ENCODE measurements around the gene C11orf24. TPM values are rescaled to one million over a fixed set of nuclear protein-coding genes. Genes with fewer than 3 reads are reported as not detected.

The C11orf24 gene
- total and polyA plus RNA-seq, 2 of the 8 experiments (the other 6 are each of a cell fraction or from before 2014, with no cell fraction given), result 45.4 to 51.7 TPM

DNA sequence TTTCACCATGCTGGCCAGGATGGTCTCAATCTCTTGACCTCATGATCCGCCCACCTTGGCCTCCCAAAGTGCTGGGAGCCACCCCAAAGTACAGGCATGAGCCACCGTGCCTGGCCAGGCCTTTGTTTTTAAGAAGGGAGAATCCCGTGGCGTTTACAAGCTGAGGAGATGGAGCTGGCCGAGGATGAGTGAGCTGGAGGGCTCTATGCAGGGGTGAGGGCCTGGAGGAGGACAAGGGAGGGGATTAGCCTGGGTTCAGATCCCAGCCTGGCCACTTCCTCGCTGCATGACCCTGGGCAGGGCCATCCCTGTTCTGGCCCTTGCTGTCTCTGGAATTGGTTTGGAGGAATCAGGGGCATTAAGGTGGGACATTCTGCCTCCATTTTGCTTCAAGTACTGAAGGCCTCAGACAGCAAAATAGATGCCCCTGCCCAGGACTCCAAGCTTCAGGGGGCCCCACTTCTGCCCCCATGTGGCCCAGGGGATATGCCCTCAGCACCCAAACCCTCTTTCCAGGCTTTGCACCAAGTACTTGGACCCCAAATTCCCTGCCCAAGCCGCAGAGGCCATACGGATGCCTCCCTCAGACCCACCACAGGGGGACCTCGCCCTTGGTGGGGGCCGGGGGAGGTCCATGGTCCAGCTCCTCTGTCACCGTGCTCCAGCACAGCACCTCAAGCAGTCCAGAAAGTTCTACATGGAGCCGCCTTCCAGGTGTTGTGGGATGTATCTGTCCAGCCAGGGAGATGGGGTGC lies 28.5 kb upstream of the C11orf24 start:
- no peak overlapping the region for H3K4me2 ChIP-seq (ENCODE audit: insufficient read depth in 1 of 2, low read depth in 2 of 2, low read length in 2 of 2)
- H2BK20ac ChIP-seq (ENCODE audit: low read length), result no peak overlapping the region
- H2BK120ac ChIP-seq (replicated peaks; ENCODE audit: low read depth, low read length), result no peak overlapping the region
- no peak overlapping the region for H4K8ac ChIP-seq (ENCODE audit: extremely low read depth, insufficient read depth, low read length)
- no peak overlapping the region for H3K4ac ChIP-seq (replicated peaks; ENCODE audit: insufficient read length, low read depth, low read length)
- no peak overlapping the region for H3K4me3 ChIP-seq (ENCODE audit: extremely low read depth in 1 of 4, insufficient read depth in 2 of 4, low read depth in 3 of 4, low read length in 4 of 4)
- no peaks in the 10 kb centered on the region for H3K79me2 ChIP-seq (ENCODE audit: control insufficient read depth in 1 of 2, insufficient read depth in 2 of 2, low read length in 2 of 2)
- no peak for FAIRE-seq
- H4K91ac ChIP-seq (replicated peaks; ENCODE audit: insufficient read length, low read length), result no peak overlapping the region
- H2AFZ ChIP-seq (ENCODE audit: low read length), result no peak overlapping the region
- no peaks in the 10 kb centered on the region for H4K20me1 ChIP-seq (replicated peaks in 1 of 2; ENCODE audit: control insufficient read depth in 1 of 2, insufficient read depth in 2 of 2, low read length in 2 of 2)
- H3K18ac ChIP-seq (ENCODE audit: extremely low read depth, low read length), result no peak overlapping the region
- no peak overlapping the region for H2BK12ac ChIP-seq (ENCODE audit: low read depth, low read length)
- WGBS, 2 experiments (ENCODE audit: extremely low coverage in 1 of 2, insufficient coverage in 1 of 2, insufficient read length in 1 of 2, insufficient replicate concordance in 2 of 2, low coverage in 1 of 2, low lambda C conversion rate in 2 of 2, missing lambda C conversion rate in 1 of 2), result 87% methylated on average over 10 of the region's 12 CpGs; no CpG with 5 or more reads in 1 of the 2 experiments
- H3K9me3 ChIP-seq (ENCODE audit: insufficient read depth in 2 of 2, low read depth in 1 of 2, low read length in 1 of 2), result peaks cover 8 to 11% of the 10 kb centered on the region in 2 experiments
- H3K4me1 ChIP-seq (replicated peaks in 1 of 4; ENCODE audit: control insufficient read depth in 3 of 4, insufficient read depth in 4 of 4, low read length in 3 of 4), result peaks cover 0 to 2% (median 0%) of the 10 kb centered on the region in 4 experiments; a peak in 2 of 7 replicates
- no peak overlapping the region for H3K27ac ChIP-seq (ENCODE audit: low read depth, low read length)
- ChIA-PET CTCF (ENCODE audit: partially characterized antibody) (interaction anchor here (0.8 to 6.6 kb wide), 11 partner anchors 14 to 102 kb away, joined by 3 to 141 read pairs (median 24); partner anchors contain the start of gene C11orf24), POLR2A (ENCODE audit: partially characterized antibody) (interaction anchor here (0.6 to 1.2 kb wide), 2 partner anchors 20 to 42 kb away, joined by 3 to 5 read pairs; no protein-coding TSS in a partner anchor)
- no peak overlapping the region for H3K23ac ChIP-seq (ENCODE audit: insufficient read length)
- no peaks in the 10 kb centered on the region for H3K79me1 ChIP-seq (ENCODE audit: low read depth, low read length)
- H4K5ac ChIP-seq (ENCODE audit: insufficient read length, low read depth, low read length), result no peak overlapping the region
- H2AK5ac ChIP-seq (ENCODE audit: low read depth, low read length), result no peak overlapping the region
- no peak for TF ChIP-seq BRCA1 (IDR thresholded peaks at IDR 0.05; ENCODE audit: low read depth, low read length)
- TF ChIP-seq CHD2 (IDR thresholded peaks at IDR 0.05; ENCODE audit: low read length), result no peak
- H2BK15ac ChIP-seq (ENCODE audit: low read length), result no peak overlapping the region
- no peak for DNase-seq (ENCODE audit: low read depth in 1 of 2, low spot score in 2 of 2)
- H3K56ac ChIP-seq (replicated peaks; ENCODE audit: insufficient read length, low read depth, low read length), result no peak overlapping the region
- H3K23me2 ChIP-seq (ENCODE audit: low read depth, low read length), result no peaks in the 10 kb centered on the region
- no peaks in the 10 kb centered on the region for H3K36me3 ChIP-seq (ENCODE audit: control insufficient read depth in 2 of 4, insufficient read depth in 4 of 4, low read length in 3 of 4)
- no peaks in the 10 kb centered on the region; a peak in 2 of 7 replicates for H3K27me3 ChIP-seq (replicated peaks in 1 of 4; ENCODE audit: control insufficient read depth in 3 of 4, extremely low read depth in 1 of 4, insufficient read depth in 3 of 4, low read length in 3 of 4)
- H3K9ac ChIP-seq (replicated peaks in 1 of 4; ENCODE audit: extremely low read depth in 1 of 4, low read depth in 3 of 4, low read length in 3 of 4), result no peak overlapping the region
- no peak overlapping the region for H3K14ac ChIP-seq (ENCODE audit: insufficient read length)
- no peak overlapping the region for H2BK5ac ChIP-seq (ENCODE audit: low read depth, low read length)
